Loucy (cell line): ENCODE results near the gene XPO4.

Source experiments
- H2AFZ ChIP-seq: fragments of 200-600 bp; sonication (generic); 2 replicates; pipeline ENCODE4 v1.6.0; 2016; ENCODE audit warnings: antibody characterized with exemption, mild to moderate bottlenecking, low read length, moderate library complexity
- H3F3A ChIP-seq: fragments of 200-600 bp; 2 replicates; pipeline ENCODE4 v1.6.0; 2016; ENCODE audit warnings: antibody characterized with exemption, low read depth, mild to moderate bottlenecking
- H3K27me3 ChIP-seq: fragments of 200-600 bp; sonication (generic); 2 replicates; pipeline ENCODE4 v1.6.1; 2014; ENCODE audit warnings: low read length, mild to moderate bottlenecking; ENCODE audit not compliant: insufficient read depth, poor library complexity, severe bottlenecking
- H3K36me3 ChIP-seq: fragments of 200-600 bp; sonication (generic); 2 replicates; pipeline ENCODE4 v1.6.1; 2016; ENCODE audit warnings: low read length; ENCODE audit not compliant: insufficient read depth
- H3K4me1 ChIP-seq: fragments of 200-600 bp; sonication (generic); 2 replicates; pipeline ENCODE4 v1.5.1; 2014; ENCODE audit warnings: low read length, mild to moderate bottlenecking; ENCODE audit not compliant: insufficient read depth, poor library complexity, severe bottlenecking
- H3K4me2 ChIP-seq: fragments of 200-600 bp; sonication (generic); 2 replicates; pipeline ENCODE4 v1.6.0; 2014; ENCODE audit warnings: antibody characterized with exemption, low read length, low read depth, mild to moderate bottlenecking; ENCODE audit not compliant: poor library complexity, severe bottlenecking
- H3K4me3 ChIP-seq: fragments of 200-600 bp; sonication (generic); 2 replicates; pipeline ENCODE4 v1.5.1; 2014; ENCODE audit warnings: low read length, mild to moderate bottlenecking, mixed read lengths; ENCODE audit not compliant: poor library complexity, severe bottlenecking
- H3K79me2 ChIP-seq: fragments of 200-600 bp; sonication (generic); 2 replicates; pipeline ENCODE4 v1.6.1; 2014; ENCODE audit warnings: low read length; ENCODE audit not compliant: insufficient read depth
- H3K9ac ChIP-seq: fragments of 200-600 bp; sonication (generic); 2 replicates; pipeline ENCODE4 v1.6.0; 2014; ENCODE audit warnings: mild to moderate bottlenecking, low read depth, low read length, moderate library complexity; ENCODE audit not compliant: poor library complexity, severe bottlenecking
- H3K9me2 ChIP-seq: fragments of 200-600 bp; sonication (generic); replicated peaks from 2 replicates; pipeline ENCODE4 v1.6.1; 2016; ENCODE audit warnings: low read depth, low read length, mixed read lengths
- H3K9me3 ChIP-seq: fragments of 200-600 bp; sonication (generic); 2 replicates; pipeline ENCODE4 v1.6.1; 2014; ENCODE audit warnings: mild to moderate bottlenecking, antibody characterized with exemption, low read length, low read depth; ENCODE audit not compliant: insufficient read depth
- H4K20me1 ChIP-seq: fragments of 200-600 bp; sonication (generic); 2 replicates; pipeline ENCODE4 v1.6.0; 2014; ENCODE audit warnings: antibody characterized with exemption, low read length, mild to moderate bottlenecking; ENCODE audit not compliant: insufficient read depth, poor library complexity, severe bottlenecking
- EZH2phosphoT487 ChIP-seq: fragments of 200-600 bp; IDR thresholded peaks from 2 replicates; pipeline ENCODE4 v1.6.1; 2018; ENCODE audit warnings: antibody characterized with exemption, mild to moderate bottlenecking, moderate library complexity, borderline replicate concordance
- TF ChIP-seq, protein P1 (sequence below): fragments of 200-600 bp; sonication (generic); conservative IDR thresholded peaks from 2 replicates; pipeline ENCODE4 v1.5.1; 2014; ENCODE audit warnings: mild to moderate bottlenecking, antibody characterized with exemption, low read length

Gene XPO4

DNA sequence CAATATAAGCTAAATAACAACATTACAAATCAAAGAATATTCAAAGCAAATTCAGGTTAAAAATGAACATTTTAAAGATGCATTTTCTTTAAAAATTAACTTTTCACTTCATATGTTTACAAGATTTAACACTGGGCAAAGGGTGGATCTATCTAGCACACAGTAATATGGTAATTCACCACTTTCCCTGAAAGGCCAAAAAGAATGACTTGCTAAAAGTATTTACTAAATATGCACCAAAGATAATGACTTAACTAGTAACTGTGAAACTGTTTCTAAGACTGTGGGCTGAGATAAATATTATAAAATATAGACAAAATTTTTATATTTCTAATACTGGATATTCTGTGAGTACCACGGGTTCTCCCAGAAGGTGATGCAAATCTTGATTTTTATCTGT, 124.2 kb downstream of the XPO4 start:
- H3K4me2 ChIP-seq, result no peak overlapping the region
- H2AFZ ChIP-seq, result no peak overlapping the region
- peaks cover 8% of the 10 kb centered on the region for H3K4me1 ChIP-seq
- no peak overlapping the region for H3K4me3 ChIP-seq
- H3K79me2 ChIP-seq, result peaks cover 5% of the 10 kb centered on the region; the same call in 1 of the 2 replicates
- no peaks in the 10 kb centered on the region for H4K20me1 ChIP-seq
- no peaks in the 10 kb centered on the region for H3K9me2 ChIP-seq
- H3K9me3 ChIP-seq, result no peaks in the 10 kb centered on the region
- H3K36me3 ChIP-seq, result no peaks in the 10 kb centered on the region
- TF ChIP-seq, protein P1, sequence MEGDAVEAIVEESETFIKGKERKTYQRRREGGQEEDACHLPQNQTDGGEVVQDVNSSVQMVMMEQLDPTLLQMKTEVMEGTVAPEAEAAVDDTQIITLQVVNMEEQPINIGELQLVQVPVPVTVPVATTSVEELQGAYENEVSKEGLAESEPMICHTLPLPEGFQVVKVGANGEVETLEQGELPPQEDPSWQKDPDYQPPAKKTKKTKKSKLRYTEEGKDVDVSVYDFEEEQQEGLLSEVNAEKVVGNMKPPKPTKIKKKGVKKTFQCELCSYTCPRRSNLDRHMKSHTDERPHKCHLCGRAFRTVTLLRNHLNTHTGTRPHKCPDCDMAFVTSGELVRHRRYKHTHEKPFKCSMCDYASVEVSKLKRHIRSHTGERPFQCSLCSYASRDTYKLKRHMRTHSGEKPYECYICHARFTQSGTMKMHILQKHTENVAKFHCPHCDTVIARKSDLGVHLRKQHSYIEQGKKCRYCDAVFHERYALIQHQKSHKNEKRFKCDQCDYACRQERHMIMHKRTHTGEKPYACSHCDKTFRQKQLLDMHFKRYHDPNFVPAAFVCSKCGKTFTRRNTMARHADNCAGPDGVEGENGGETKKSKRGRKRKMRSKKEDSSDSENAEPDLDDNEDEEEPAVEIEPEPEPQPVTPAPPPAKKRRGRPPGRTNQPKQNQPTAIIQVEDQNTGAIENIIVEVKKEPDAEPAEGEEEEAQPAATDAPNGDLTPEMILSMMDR, result no peak
- no peak for TF ChIP-seq EZH2phosphoT487
- H3F3A ChIP-seq, result no peaks in the 10 kb centered on the region
- no peaks in the 10 kb centered on the region for H3K27me3 ChIP-seq
- H3K9ac ChIP-seq, result no peak overlapping the region

DNA sequence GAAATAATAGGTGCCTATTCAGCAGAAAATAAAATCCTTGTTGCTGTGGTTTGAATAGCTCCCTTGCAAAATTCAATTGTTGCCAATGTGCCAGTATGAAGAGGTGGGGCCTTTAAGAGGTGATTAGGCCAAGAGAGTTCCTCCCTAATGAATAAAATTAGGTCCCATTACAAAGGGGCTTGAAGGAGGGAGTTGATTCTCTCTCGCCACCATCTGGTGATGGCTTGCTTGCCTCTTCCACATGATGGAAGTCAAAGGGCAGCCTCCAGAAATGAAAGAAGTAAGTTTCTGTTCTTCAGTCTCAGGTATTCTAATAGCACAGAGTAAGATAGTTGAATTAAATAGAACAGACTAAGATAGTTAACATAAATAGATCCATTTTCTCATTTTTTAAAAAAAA, 125.8 kb downstream of the XPO4 start:
- Histone ChIP-seq H3K9ac (no peak overlapping the region), H3F3A (no peaks in the 10 kb centered on the region), H3K4me1 (peaks cover 18% of the 10 kb centered on the region), H3K27me3 (no peaks in the 10 kb centered on the region), H2AFZ (no peak overlapping the region), H3K4me3 (no peak overlapping the region), H4K20me1 (no peaks in the 10 kb centered on the region), H3K79me2 (peaks cover 18% of the 10 kb centered on the region), H3K9me2 (no peaks in the 10 kb centered on the region), H3K9me3 (no peaks in the 10 kb centered on the region), H3K4me2 (no peak overlapping the region), H3K36me3 (no peaks in the 10 kb centered on the region)
- no peak for TF ChIP-seq EZH2phosphoT487
- TF ChIP-seq, protein P1, result peak; percentile 39

DNA sequence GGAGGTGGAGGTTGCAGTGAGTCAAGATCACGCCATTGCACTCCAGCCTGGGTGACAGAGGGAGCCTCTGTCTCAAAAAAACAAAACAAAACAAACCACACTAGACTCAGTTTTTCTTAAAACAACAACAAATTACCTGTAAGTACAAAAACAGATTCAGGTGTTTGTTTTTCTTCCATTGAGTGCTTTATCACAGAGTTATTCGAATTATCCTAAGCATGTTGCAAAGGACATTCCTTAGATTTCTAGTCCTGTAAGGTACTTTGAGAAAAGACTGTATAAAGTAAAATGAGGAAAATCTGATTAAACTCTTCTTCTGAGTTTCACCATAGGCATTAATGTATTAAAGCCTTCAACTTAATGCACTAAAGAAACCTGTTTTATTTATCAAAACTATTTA, 126.6 kb downstream of the XPO4 start:
- H3K27me3 ChIP-seq, result no peaks in the 10 kb centered on the region
- H3K9me2 ChIP-seq, result no peaks in the 10 kb centered on the region
- no peaks in the 10 kb centered on the region for H3F3A ChIP-seq
- TF ChIP-seq, protein P1, result no peak
- TF ChIP-seq EZH2phosphoT487, result no peak
- H3K4me2 ChIP-seq, result no peak overlapping the region
- no peak overlapping the region for H3K4me3 ChIP-seq
- peaks cover 24% of the 10 kb centered on the region for H3K4me1 ChIP-seq
- H3K9me3 ChIP-seq, result no peaks in the 10 kb centered on the region
- H2AFZ ChIP-seq, result no peak overlapping the region
- H3K36me3 ChIP-seq, result 0 out of 2 replicates have a peak, but pooled peaks cover 3% of the 10 kb centered on the region
- H4K20me1 ChIP-seq, result no peaks in the 10 kb centered on the region
- H3K79me2 ChIP-seq, result peaks cover 26% of the 10 kb centered on the region
- H3K9ac ChIP-seq, result no peak overlapping the region
